Fibroblast of the aortic adventitia (primary cell): ENCODE results near the gene APOLD1. TPM values are rescaled to one million over a fixed set of nuclear protein-coding genes. Genes with fewer than 3 reads are reported as not detected.

ENCODE experiments used
- DNase-seq: peaks from one replicate; pipeline ENCODE4 v3.0.0-alpha.2; 2010; ENCODE audit warnings: low read depth
- H3K4me3 ChIP-seq: 2 replicates; pipeline ENCODE4 v1.5.1; 2011; ENCODE audit warnings: low read depth, mild to moderate bottlenecking, control low read depth, low read length, moderate library complexity
- CTCF ChIP-seq: IDR thresholded peaks from 2 replicates; pipeline ENCODE4 v1.5.1; 2011; ENCODE audit warnings: mild to moderate bottlenecking, low read length, control low read depth, inconsistent platforms; ENCODE audit not compliant: insufficient read depth
- total RNA-seq: library from RNA; depleted of rRNA; stranded (reverse); fragments of >200 nt; gene quantifications from 2 replicates; pipeline ENCODE4 v1.2.3, GENCODE V29; 2012; ENCODE audit warnings: low replicate concordance

APOLD1 gene
- total RNA-seq, 1 donor, result 9.2 TPM

GRCh38 chr12:12784116-12784515 lies 1.3 kb upstream of the APOLD1 start:
- H3K4me3 ChIP-seq, result no peak overlapping the region
- TF ChIP-seq CTCF, result no peak
- DNase-seq, result no peak

- DNase-seq, result no peak
- no peak for TF ChIP-seq CTCF
- H3K4me3 ChIP-seq, result peak overlapping the region; percentile 68
Observed at GRCh38 chr12:12786351-12786705, 869 bp downstream of the APOLD1 start.

GRCh38 chr12:12786706-12787601 lies 1.5 kb downstream of the APOLD1 start:
- H3K4me3 ChIP-seq, result peak overlapping the region; percentile 68
- peak; percentile 19 for TF ChIP-seq CTCF
- peak; percentile 77 for DNase-seq

- H3K4me3 ChIP-seq, result no peak overlapping the region
- peak; percentile 35 for DNase-seq
- TF ChIP-seq CTCF, result no peak
Observed at GRCh38 chr12:12788131-12788530, 2.7 kb downstream of the APOLD1 start.

GRCh38 chr12:12788675-12789368 lies 3.4 kb downstream of the APOLD1 start:
- no peak overlapping the region for H3K4me3 ChIP-seq
- peak; percentile 78 for TF ChIP-seq CTCF
- peak; percentile 92 for DNase-seq

GRCh38 chr12:12790956-12791355 lies 5.5 kb downstream of the APOLD1 start:
- TF ChIP-seq CTCF, result no peak
- no peak for DNase-seq
- H3K4me3 ChIP-seq, result no peak overlapping the region
